Measurements from ENCODE around the gene NR1I2. TPM values are rescaled to one million over a fixed set of nuclear protein-coding genes. Genes with fewer than 3 reads are reported as not detected.

NR1I2 gene
- total RNA-seq, 1 experiment from 2014 or later, result not detected

DNA sequence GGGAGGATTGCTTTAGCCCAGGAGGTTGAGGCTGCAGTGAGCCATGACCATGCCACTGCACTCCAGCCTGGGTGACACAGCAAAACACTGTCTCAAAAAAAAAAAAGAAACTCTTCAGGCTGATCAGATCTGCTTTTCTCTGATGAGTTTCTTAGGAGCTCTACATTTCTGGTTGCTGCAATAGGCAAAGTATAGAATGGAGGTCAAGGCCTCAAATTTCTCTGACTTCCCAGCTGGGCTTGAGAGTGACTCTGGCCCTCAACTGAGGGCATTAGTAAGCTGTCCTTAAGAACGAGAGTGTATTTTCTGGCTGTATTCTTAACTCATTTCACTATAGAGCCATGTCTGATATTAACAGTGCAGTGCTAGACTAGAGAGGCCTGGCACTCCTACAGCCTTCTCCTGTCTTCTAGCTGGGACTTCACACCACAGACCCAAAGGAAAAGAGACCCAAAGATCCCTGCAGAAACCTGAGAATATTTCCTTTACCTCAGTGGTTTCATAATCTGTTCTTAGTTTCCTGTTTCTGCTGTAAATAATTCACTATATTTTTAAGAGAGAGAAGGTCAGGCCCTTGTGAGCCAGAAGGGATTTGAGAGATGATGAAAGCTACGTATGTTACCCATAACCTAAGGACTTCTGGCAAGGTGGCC, 2.0 kb upstream of the NR1I2 start:
- no peak for DNase-seq (ENCODE audit: low read depth)

DNA sequence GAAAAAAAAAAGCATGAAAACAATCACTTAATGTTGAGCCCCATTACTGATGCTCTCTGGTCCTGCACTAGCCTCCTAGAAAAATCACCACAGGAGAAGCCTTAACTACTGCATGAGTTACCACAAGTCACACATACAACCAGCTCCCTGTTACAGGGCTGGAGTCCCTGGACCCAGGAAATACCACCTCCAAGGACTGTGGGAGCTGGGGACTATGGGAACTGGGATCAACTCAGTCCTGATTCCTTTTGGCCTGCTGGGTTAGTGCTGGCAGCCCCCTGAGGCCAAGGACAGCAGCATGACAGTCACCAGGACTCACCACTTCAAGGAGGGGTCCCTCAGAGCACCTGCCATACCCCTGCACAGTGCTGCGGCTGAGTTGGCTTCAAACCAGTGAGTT, 559 bp downstream of the NR1I2 start:
- no peak for DNase-seq (ENCODE audit: low read depth)

GRCh38 chr3:119783255-119783654, 1.4 kb downstream of the NR1I2 start:
- no peak for DNase-seq (ENCODE audit: low read depth)

DNA sequence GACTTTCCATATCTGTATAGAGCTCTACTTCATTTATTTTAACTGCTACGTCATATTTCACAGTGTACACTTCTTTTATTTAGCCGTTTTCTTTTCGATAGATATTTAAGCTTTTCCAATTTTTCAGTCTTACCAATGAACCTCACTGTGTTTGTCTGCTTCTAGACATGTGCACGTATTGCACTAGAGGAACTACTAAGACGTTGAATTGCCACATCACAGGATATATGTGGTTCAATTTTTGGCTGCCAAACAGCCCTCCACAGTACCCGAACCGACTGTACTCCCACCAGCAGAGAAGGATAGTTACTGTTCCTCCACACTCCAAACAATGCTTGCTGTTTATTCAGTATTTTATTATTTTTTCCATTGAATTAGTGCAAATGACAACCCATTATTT, 2.0 kb downstream of the NR1I2 start:
- DNase-seq (ENCODE audit: low read depth), result no peak

GRCh38 chr3:119786409-119786808, 4.5 kb downstream of the NR1I2 start:
- DNase-seq (ENCODE audit: low read depth), result no peak

- DNase-seq (ENCODE audit: low read depth), result no peak
Measured at GRCh38 chr3:119790369-119790768, 8.5 kb downstream of the NR1I2 start.

GRCh38 chr3:119792270-119792669, 10.4 kb downstream of the NR1I2 start:
- no peak for DNase-seq (ENCODE audit: low read depth)

DNA sequence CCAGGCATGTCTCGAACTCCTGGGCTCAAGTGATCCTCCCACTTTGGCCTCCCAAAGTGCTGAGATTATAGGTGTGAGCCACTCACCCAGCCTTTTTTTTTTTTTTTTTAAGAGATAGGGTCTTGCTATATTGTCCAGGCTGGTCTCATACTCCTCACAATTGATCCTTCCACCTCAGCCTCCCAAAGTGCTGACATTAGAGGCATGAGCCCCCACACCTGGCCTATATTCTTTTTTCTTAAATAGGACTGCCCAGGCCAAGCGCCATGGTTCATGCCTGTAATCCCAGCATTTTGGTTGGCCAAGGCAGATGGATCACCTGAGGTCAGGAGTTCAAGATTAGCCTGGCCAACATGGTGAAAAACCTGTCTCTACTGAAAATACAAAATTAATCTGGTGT, 12.5 kb downstream of the NR1I2 start:
- no peak for DNase-seq (ENCODE audit: low read depth)

DNA sequence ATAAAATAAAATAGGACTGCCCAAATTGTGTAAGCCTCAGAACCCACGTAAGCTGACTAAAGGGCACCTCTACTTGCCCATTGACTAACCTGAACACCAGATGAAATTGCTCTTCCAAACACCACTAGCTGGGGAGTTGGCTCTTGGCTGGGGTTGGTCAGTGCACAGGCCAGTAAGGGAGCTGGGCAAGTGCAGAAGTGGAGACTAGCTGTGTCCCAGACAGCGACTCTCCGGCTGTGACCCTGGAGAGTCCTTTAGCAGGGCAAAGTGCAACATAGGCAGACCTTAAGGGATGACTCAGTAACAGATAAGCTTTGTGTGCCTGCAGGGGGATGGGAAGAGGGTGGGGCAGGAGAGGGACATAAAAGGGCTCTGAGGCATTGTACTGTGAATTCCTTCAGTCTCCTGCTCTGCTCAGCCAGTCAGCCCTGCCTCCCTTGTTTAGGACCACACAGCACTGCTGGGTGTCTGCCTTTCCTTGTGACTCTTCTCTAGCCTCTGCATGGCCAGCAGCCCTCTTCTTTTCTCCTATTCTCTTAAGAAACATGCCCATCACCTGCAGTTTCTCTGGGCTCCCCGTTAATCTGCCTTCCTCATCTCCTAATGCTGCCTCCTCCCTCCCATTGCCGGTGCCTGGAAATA, 13.2 kb downstream of the NR1I2 start:
- DNase-seq (ENCODE audit: low read depth), result peak; percentile 53

DNA sequence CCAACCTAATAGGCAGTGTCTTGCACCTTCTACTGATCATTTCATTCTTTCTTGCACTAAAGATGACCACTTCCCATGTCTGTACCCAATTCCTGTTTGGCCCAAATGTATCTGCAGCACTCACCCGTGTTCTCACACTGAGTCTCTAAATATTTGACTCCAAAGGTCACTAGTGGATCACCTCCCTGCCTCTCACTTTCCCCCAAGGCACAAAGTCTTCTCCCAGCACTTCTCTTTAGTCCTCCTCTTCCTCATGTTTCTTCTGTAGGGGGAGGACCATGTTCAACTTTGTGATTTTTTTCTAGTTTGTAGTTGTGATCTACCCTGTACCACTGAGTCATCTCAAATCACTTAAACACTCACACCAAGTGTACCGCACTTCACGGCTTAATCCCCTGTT, 13.9 kb downstream of the NR1I2 start:
- DNase-seq (ENCODE audit: low read depth), result no peak

GRCh38 chr3:119796368-119796767, 14.5 kb downstream of the NR1I2 start:
- no peak for DNase-seq (ENCODE audit: low read depth)

- no peak for DNase-seq (ENCODE audit: low read depth)
Measured at GRCh38 chr3:119796785-119797184, 14.9 kb downstream of the NR1I2 start.

DNA sequence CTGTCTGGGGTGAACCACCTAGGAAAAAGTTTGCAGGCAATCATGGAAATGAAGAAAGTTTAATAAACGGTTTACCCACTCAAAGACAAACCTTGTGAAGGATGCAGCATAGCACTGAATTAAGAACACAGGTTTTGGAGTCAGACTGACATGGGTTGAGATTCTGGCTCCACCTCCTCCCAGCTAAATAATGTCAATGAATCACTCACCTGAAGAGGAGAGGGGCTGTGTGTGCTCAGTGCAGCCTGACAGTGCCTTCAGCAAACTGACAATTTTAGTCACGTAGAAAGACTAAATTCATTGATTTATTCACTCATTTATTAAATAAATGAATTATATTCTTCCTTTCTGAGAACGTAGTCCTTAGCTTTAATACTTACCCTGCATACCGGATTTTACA, 18.9 kb downstream of the NR1I2 start:
- DNase-seq (ENCODE audit: low read depth), result no peak

GRCh38 chr3:119808244-119808643, 26.3 kb downstream of the NR1I2 start:
- no peak for DNase-seq (ENCODE audit: low read depth)

DNA sequence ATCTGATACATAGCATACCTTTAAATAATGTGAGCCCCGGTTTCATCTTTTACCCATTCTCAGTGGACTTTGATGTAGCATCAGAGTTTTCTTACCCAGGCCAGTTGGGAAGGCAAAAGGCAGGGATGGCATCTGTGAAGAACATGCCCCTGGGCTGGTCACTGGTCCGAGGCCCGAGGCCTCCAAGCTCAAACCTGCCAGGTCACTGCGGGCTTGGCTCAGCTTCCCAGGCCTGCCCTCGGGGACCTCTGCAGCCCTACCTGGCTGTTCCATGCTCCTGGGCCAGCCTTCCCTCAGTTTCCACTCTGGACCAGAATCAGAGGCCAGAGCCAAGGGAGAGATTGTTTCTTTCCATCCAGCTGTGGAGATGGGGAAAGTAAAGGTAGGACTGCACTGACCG, 26.9 kb downstream of the NR1I2 start:
- no peak for DNase-seq (ENCODE audit: low read depth)

GRCh38 chr3:119809249-119810017, 27.5 kb downstream of the NR1I2 start:
- DNase-seq (ENCODE audit: low read depth), result no peak

- no peak for DNase-seq (ENCODE audit: low read depth)
Measured at GRCh38 chr3:119810018-119810435, 28.1 kb downstream of the NR1I2 start.

- no peak for DNase-seq (ENCODE audit: low read depth)
Measured at GRCh38 chr3:119812491-119813058, 30.7 kb downstream of the NR1I2 start.

GRCh38 chr3:119815716-119816115, 33.8 kb downstream of the NR1I2 start:
- no peak for DNase-seq (ENCODE audit: low read depth)

- no peak for DNase-seq (ENCODE audit: low read depth)
Measured at GRCh38 chr3:119817071-119817470, 35.2 kb downstream of the NR1I2 start.

DNA sequence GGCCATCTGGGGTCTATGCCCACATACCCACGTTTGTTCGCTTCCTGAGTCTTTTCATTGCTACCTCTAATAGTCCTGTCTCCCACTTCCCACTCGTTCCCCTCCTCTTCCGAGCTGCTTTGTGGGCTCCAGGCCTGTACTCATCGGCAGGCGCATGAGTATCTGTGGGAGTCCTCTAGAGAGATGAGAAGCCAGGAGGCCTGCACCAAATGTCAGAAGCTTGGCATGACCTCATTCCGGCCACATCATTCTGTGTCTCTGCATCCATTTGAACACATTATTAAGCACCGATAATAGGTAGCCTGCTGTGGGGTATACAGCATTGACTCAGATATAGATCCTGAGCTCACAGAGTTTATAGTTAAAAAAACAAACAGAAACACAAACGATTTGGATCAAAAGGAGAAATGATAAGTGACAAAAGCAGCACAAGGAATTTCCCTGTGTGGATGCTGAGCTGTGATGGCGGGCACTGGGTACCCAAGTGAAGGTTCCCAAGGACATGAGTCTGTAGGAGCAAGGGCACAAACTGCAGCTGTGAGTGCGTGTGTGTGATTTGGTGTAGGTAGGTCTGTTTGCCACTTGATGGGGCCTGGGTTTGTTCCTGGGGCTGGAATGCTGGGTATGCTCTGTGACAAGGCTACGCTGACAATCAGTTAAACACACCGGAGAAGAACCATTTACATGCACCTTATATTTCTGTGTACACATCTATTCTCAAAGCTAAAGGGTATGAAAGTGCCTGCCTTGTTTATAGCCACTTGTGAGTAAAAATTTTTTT, 35.9 kb downstream of the NR1I2 start:
- DNase-seq (ENCODE audit: low read depth), result no peak

- no peak for DNase-seq (ENCODE audit: low read depth)
Measured at GRCh38 chr3:119818937-119819336, 37.0 kb downstream of the NR1I2 start.
